ENCODE results near the gene NCAPG2. TPM values are rescaled to one million over a fixed set of nuclear protein-coding genes. Genes with fewer than 3 reads are reported as not detected.
"Not testable (repeated sequence)": the region's sequence is repeated elsewhere in the genome, so short reads cannot be mapped to it uniquely, and the experiment has no call there.

NCAPG2 gene
- total and polyA plus RNA-seq, 2 experiments from 2014 or later = 10.8 to 14.0 TPM

- no peak for DNase-seq (ENCODE audit: low read depth in 1 of 2, low spot score in 1 of 2)
- H3K27ac ChIP-seq = no peak overlapping the region
- H3K36me3 ChIP-seq = no peaks in the 10 kb centered on the region
- H3K4me3 ChIP-seq = no peak overlapping the region
- no peak for TF ChIP-seq CTCF (IDR thresholded peaks at IDR 0.05; ENCODE audit: low read depth, low read length)
- H3K4me1 ChIP-seq (ENCODE audit: low read depth) = no peaks in the 10 kb centered on the region
- no peaks in the 10 kb centered on the region for H3K27me3 ChIP-seq
- H3K9me3 ChIP-seq (ENCODE audit: low read depth) = no peaks in the 10 kb centered on the region
Measured at GRCh38 chr7:158645842-158646241, 58.8 kb downstream of the NCAPG2 start.

GRCh38 chr7:158642149-158642548, 62.5 kb downstream of the NCAPG2 start:
- TF ChIP-seq CTCF (IDR thresholded peaks at IDR 0.05; ENCODE audit: low read depth, low read length) = no peak
- DNase-seq (ENCODE audit: low read depth in 1 of 2, low spot score in 1 of 2) = no peak
- H3K36me3 ChIP-seq = no peaks in the 10 kb centered on the region
- H3K9me3 ChIP-seq (ENCODE audit: low read depth) = no peaks in the 10 kb centered on the region
- H3K4me3 ChIP-seq = no peak overlapping the region
- no peaks in the 10 kb centered on the region for H3K4me1 ChIP-seq (ENCODE audit: low read depth)
- no peaks in the 10 kb centered on the region for H3K27me3 ChIP-seq
- H3K27ac ChIP-seq = no peak overlapping the region

GRCh38 chr7:158638001-158638400, 66.6 kb downstream of the NCAPG2 start:
- Histone ChIP-seq H3K27me3 (no peaks in the 10 kb centered on the region), H3K4me3 (no peak overlapping the region), H3K4me1 (ENCODE audit: low read depth) (no peaks in the 10 kb centered on the region), H3K9me3 (ENCODE audit: low read depth) (no peaks in the 10 kb centered on the region), H3K27ac (no peak overlapping the region), H3K36me3 (no peaks in the 10 kb centered on the region)
- DNase-seq (ENCODE audit: low read depth in 1 of 2, low spot score in 1 of 2) = peak in 1 of 2 donors; percentile 30
- no peak for TF ChIP-seq CTCF (IDR thresholded peaks at IDR 0.05; ENCODE audit: low read depth, low read length)

GRCh38 chr7:158633055-158633956, 71.3 kb downstream of the NCAPG2 start:
- DNase-seq (ENCODE audit: low read depth in 1 of 2, low spot score in 1 of 2) = no peak
- Histone ChIP-seq H3K4me3 (no peak overlapping the region), H3K36me3 (no peaks in the 10 kb centered on the region), H3K4me1 (ENCODE audit: low read depth) (no peaks in the 10 kb centered on the region), H3K27ac (no peak overlapping the region), H3K27me3 (no peaks in the 10 kb centered on the region), H3K9me3 (ENCODE audit: low read depth) (no peaks in the 10 kb centered on the region)
- no peak for TF ChIP-seq CTCF (IDR thresholded peaks at IDR 0.05; ENCODE audit: low read depth, low read length)

GRCh38 chr7:158631574-158632195, 72.9 kb downstream of the NCAPG2 start:
- Histone ChIP-seq H3K9me3 (ENCODE audit: low read depth) (no peaks in the 10 kb centered on the region), H3K27me3 (no peaks in the 10 kb centered on the region), H3K4me1 (ENCODE audit: low read depth) (no peaks in the 10 kb centered on the region), H3K4me3 (no peak overlapping the region), H3K36me3 (no peaks in the 10 kb centered on the region), H3K27ac (no peak overlapping the region)
- no peak for TF ChIP-seq CTCF (IDR thresholded peaks at IDR 0.05; ENCODE audit: low read depth, low read length)
- DNase-seq (ENCODE audit: low read depth in 1 of 2, low spot score in 1 of 2) = no peak

- not testable (repeated sequence) for H3K27me3 ChIP-seq; DNase-seq (ENCODE audit: low read depth in 1 of 2, low spot score in 1 of 2); H3K36me3 ChIP-seq; H3K4me3 ChIP-seq; H3K27ac ChIP-seq; H3K4me1 ChIP-seq (ENCODE audit: low read depth); H3K9me3 ChIP-seq (ENCODE audit: low read depth)
Measured at GRCh38 chr7:158626289-158626688, 78.3 kb downstream of the NCAPG2 start.

Measured in cardiac muscle cell (in vitro differentiated cells and primary cell).